Activated B cell treated with CpG ODN at 0.5 μM for 24 hours (primary cell): Measurements from ENCODE around the gene RNASE2. TPM values are rescaled to one million over a fixed set of nuclear protein-coding genes. Genes with fewer than 3 reads are reported as not detected.

ENCODE experiments used
- ATAC-seq: fragments of 200-7000 bp; cut with Tn5 transposase; one replicate; pipeline ENCODE4 v1.10.0; 2021; ENCODE audit warnings: low read depth, mild to moderate bottlenecking, moderate library complexity
- CTCF ChIA-PET: fragments of 350-600 bp; sonication (Branson Sonifier 250); formaldehyde crosslinking; loops from one replicate; lab custom pipeline; 2021; ENCODE audit warnings: antibody characterized with exemption; lab: Charles Lee
- POLR2A ChIA-PET: fragments of 350-600 bp; sonication (Branson Sonifier 250); formaldehyde crosslinking; loops from one replicate; lab custom pipeline; 2021; ENCODE audit warnings: antibody characterized with exemption; lab: Charles Lee
- DNase-seq: peaks from one replicate; pipeline ENCODE4 v3.0.0; 2022
- H3K27ac Mint-ChIP-seq: one replicate; pipeline ENCODE4 v1.8.0; 2020; ENCODE audit warnings: mixed read lengths
- H3K27me3 Mint-ChIP-seq: one replicate; pipeline ENCODE4 v1.8.0; 2021; ENCODE audit warnings: mixed read lengths
- H3K36me3 Mint-ChIP-seq: one replicate; pipeline ENCODE4 v1.8.0; 2021; ENCODE audit warnings: low read depth, mixed read lengths
- H3K4me1 Mint-ChIP-seq: one replicate; pipeline ENCODE4 v1.8.0; 2021; ENCODE audit warnings: mixed read lengths
- H3K4me3 Mint-ChIP-seq: one replicate; pipeline ENCODE4 v1.8.0; 2020; ENCODE audit warnings: mild to moderate bottlenecking, mixed read lengths
- H3K9me3 Mint-ChIP-seq: one replicate; pipeline ENCODE4 v1.8.0; 2020; ENCODE audit warnings: mixed read lengths
- CTCF ChIP-seq: fragments of 200-600 bp; IDR thresholded peaks from one replicate; pipeline ENCODE4 v1.8.0; 2022; ENCODE audit warnings: antibody characterized with exemption, mild to moderate bottlenecking
- intact Hi-C: fragments of 100-400 bp; cut with micrococcal nuclease; formaldehyde crosslinking; loops from one replicate; pipeline ENCODE4 v1.15.1; 2024
- total RNA-seq: library from RNA; stranded (reverse); gene quantifications from 2 replicates; pipeline ENCODE4 v1.2.3, GENCODE V29; 2022

Gene RNASE2
- total RNA-seq, 1 donor from 2014 or later = not detected

GRCh38 chr14:20999591-20999990, 44.3 kb downstream of the RNASE2 start:
- intact Hi-C loops = no loop called here
- CTCF ChIA-PET = interaction anchor here (1.8 kb wide), 1 partner anchor 93 kb away, joined by 6 read pairs; no protein-coding TSS in a partner anchor
- no peaks in the 10 kb centered on the region for H3K4me1 Mint-ChIP-seq
- no peak for DNase-seq
- TF ChIP-seq CTCF = no peak
- H3K27me3 Mint-ChIP-seq = no peaks in the 10 kb centered on the region
- POLR2A ChIA-PET = no interaction called here
- H3K4me3 Mint-ChIP-seq = no peak overlapping the region
- H3K27ac Mint-ChIP-seq = no peak overlapping the region
- H3K9me3 Mint-ChIP-seq = no peaks in the 10 kb centered on the region
- peaks cover 33% of the 10 kb centered on the region for H3K36me3 Mint-ChIP-seq
- no peak for ATAC-seq

GRCh38 chr14:21001218-21001617, 45.9 kb downstream of the RNASE2 start:
- Mint-ChIP-seq H3K27me3 (no peaks in the 10 kb centered on the region), H3K36me3 (peaks cover 16% of the 10 kb centered on the region), H3K9me3 (no peaks in the 10 kb centered on the region), H3K4me3 (no peak overlapping the region), H3K27ac (no peak overlapping the region), H3K4me1 (no peaks in the 10 kb centered on the region)
- CTCF ChIA-PET = interaction anchor here (1.4 kb wide), 1 partner anchor 13 kb away, joined by 5 read pairs; no protein-coding TSS in a partner anchor
- DNase-seq (no peak), ATAC-seq (no peak)
- POLR2A ChIA-PET = interaction anchor here (0.6 kb wide), 1 partner anchor 478 kb away, joined by 6 read pairs; no protein-coding TSS in a partner anchor
- no peak for TF ChIP-seq CTCF
- intact Hi-C loops = no loop called here

GRCh38 chr14:21003788-21004346, 48.6 kb downstream of the RNASE2 start:
- no peaks in the 10 kb centered on the region for H3K4me1 Mint-ChIP-seq
- H3K4me3 Mint-ChIP-seq = no peak overlapping the region
- no peaks in the 10 kb centered on the region for H3K27me3 Mint-ChIP-seq
- no peak for DNase-seq
- ChIA-PET CTCF (interaction anchor here (1.3 to 4.0 kb wide), 3 partner anchors 9 to 33 kb away, joined by 4 to 18 read pairs (median 4); no protein-coding TSS in a partner anchor), POLR2A (no interaction called here)
- H3K36me3 Mint-ChIP-seq = no peaks in the 10 kb centered on the region
- ATAC-seq = no peak
- intact Hi-C loops = no loop called here
- no peaks in the 10 kb centered on the region for H3K9me3 Mint-ChIP-seq
- H3K27ac Mint-ChIP-seq = no peak overlapping the region
- no peak for TF ChIP-seq CTCF

Other genes with a start within 250 kb of the RNASE2 start
- gene EDDM3A, start 209.6 kb upstream of the RNASE2 start, total RNA-seq = not detected in 2 replicates
- gene EDDM3B, start 187.1 kb upstream of the RNASE2 start, total RNA-seq = not detected in 2 replicates
- gene RNASE6, start 174.2 kb upstream of the RNASE2 start, total RNA-seq = 9.0 and 10.0 TPM in 2 replicates
- gene RNASE1, start 152.6 kb upstream of the RNASE2 start, total RNA-seq = not detected in 2 replicates
- gene RNASE3, start 64.1 kb upstream of the RNASE2 start, total RNA-seq = not detected in 2 replicates
- 94.2 and 94.7 TPM in 2 replicates for gene METTL17, start 34.5 kb downstream of the RNASE2 start, total RNA-seq
- 0.38 TPM in 1 of 2 replicates, not detected in the other for gene SLC39A2, start 43.8 kb downstream of the RNASE2 start, total RNA-seq
- gene NDRG2, start 69.6 kb downstream of the RNASE2 start, total RNA-seq = 2.1 and 3.9 TPM in 2 replicates
- gene TPPP2, start 74.7 kb downstream of the RNASE2 start, total RNA-seq = not detected in 2 replicates
- not detected in 2 replicates for gene RNASE13, start 79.3 kb downstream of the RNASE2 start, total RNA-seq
- gene RNASE7, start 86.9 kb downstream of the RNASE2 start, total RNA-seq = not detected in 2 replicates
- gene RNASE8, start 102.3 kb downstream of the RNASE2 start, total RNA-seq = not detected in 2 replicates
- gene ARHGEF40, start 114.8 kb downstream of the RNASE2 start, total RNA-seq = 1.0 and 1.4 TPM in 2 replicates
- gene ZNF219, start 143.2 kb downstream of the RNASE2 start, total RNA-seq = 1.6 and 2.3 TPM in 2 replicates
- not detected in 2 replicates for gene TMEM253, start 145.6 kb downstream of the RNASE2 start, total RNA-seq
- gene OR5AU1, start 200.6 kb downstream of the RNASE2 start, total RNA-seq = not detected in 2 replicates